Endometrial microvascular endothelial cells (primary cell): ENCODE results near the gene UBR3. TPM values are rescaled to one million over a fixed set of nuclear protein-coding genes. Genes with fewer than 3 reads are reported as not detected.
"Not testable (repeated sequence)": the region's sequence is repeated elsewhere in the genome, so short reads cannot be mapped to it uniquely, and the experiment has no call there.

ENCODE experiments used
- in situ Hi-C: cut with HindIII; loops from 2 replicates; pipeline ENCODE4 v1.10.0; 2017; ENCODE audit warnings: low sequenced_read_pairs, low pct_unique_long_range_greater_than_20kb; ENCODE audit errors: inconsistent ontology term
- total RNA-seq: library from RNA; depleted of rRNA; stranded (reverse); fragments of >200 nt; gene quantifications from one replicate; pipeline ENCODE4 v1.2.3, GENCODE V29; 2015; ENCODE audit errors: inconsistent ontology term

Gene UBR3
- total RNA-seq, 1 donor from 2014 or later = 33.1 TPM

DNA sequence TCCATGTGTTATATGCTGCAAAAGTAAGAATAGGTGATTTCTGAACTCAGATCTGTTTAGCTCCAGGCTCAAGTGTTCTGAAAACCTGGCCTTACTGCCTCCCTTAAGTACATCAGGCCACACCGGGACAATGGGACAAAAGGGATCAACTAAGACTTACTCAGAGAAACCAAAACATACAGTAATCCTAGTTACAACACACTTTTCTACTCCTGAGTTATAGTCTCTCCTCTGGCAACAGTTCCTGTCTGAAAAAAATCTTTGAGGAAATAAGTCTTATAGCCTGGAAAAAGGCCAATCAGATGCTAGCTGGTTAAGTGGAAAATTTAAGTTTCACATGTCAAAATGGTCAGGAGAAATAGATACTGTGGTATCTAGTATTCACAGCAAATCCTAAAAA lies 8.1 kb upstream of the UBR3 start:
- in situ Hi-C loops = no loop called here

GRCh38 chr2:169820101-169820500 lies 7.2 kb upstream of the UBR3 start:
- in situ Hi-C loops = not testable (repeated sequence)

GRCh38 chr2:169822036-169822435 lies 5.2 kb upstream of the UBR3 start:
- in situ Hi-C loops = no loop called here

DNA sequence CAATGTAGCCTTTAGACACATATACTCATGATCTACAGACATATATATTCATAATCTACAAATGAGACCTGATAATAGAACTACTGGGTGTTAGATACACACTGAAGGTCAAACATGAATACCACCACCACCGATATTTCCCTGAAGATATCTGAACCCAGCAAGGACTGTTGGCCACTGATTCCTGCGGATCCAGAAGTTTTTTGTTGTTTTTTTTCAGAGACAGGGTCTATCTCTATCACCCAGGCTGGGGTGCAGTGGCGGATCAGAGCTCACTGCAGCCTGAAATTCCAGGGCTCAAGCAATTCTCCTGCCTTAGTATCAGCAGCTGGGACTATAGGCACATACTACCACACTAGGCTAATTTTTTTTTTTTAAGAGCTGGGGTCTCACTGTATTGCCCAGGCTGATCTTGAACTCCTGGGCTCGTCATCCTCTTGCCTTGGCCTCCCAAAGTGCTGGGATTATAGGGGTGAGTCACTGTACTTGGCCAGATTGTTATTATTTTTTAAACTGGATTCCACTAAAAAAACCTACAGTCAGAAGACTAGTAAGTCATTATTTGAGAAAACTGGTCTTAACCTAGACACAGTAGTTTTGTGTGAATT lies 4.4 kb upstream of the UBR3 start:
- in situ Hi-C loops = no loop called here

GRCh38 chr2:169823996-169824372 lies 3.3 kb upstream of the UBR3 start:
- in situ Hi-C loops = no loop called here

- in situ Hi-C loops = no loop called here
These were observed 2.6 kb upstream of the UBR3 start, which contains the start of gene METTL5 for GRCh38 chr2:169824373-169825333. Gene METTL5, minus strand, starts transcription at chr2:169824905. Its CDS starts 308 bp downstream, at chr2:169824597.

DNA sequence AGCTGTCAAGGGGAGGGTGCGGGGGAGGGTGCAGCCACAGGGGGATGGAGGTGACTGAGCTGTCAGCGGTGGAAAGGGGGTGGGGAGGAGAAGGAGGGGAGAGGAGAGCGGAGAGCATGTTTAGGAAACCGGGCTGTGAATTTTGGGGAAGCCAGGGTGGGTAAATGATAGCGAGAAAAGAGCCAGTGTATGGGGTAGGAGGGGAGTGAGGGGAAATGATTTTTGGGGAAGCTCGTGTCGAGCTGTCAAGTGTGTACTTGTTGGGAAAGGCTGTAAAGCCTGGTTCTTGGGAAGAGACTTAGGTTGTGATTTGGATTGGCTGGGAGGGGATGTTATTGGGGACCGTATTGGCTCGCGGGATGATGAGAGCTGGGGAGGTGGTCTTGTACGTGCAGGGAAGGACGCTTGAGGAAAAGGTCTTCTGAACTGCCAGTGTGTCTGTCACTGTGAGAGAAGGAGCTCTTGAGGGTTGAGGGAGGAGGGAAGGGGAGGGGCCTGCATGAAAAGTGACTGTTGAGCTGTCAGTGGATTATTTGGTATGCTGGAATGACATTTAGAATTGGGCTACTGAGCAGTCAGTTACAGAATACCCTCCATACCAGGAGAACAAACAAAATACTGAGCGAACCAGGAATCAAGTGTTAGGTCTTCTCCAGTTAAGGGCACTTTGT lies 1.0 kb downstream of the UBR3 start:
- in situ Hi-C loops = no loop called here

- in situ Hi-C loops = no loop called here
These were observed 7.1 kb downstream of the UBR3 start for GRCh38 chr2:169834401-169834800.

- in situ Hi-C loops = no loop called here
These were observed 11.7 kb downstream of the UBR3 start for GRCh38 chr2:169838743-169839489.

GRCh38 chr2:169839954-169840746 lies 12.9 kb downstream of the UBR3 start:
- in situ Hi-C loops = no loop called here

- in situ Hi-C loops = no loop called here
These were observed 13.5 kb downstream of the UBR3 start for GRCh38 chr2:169840747-169841142.

DNA sequence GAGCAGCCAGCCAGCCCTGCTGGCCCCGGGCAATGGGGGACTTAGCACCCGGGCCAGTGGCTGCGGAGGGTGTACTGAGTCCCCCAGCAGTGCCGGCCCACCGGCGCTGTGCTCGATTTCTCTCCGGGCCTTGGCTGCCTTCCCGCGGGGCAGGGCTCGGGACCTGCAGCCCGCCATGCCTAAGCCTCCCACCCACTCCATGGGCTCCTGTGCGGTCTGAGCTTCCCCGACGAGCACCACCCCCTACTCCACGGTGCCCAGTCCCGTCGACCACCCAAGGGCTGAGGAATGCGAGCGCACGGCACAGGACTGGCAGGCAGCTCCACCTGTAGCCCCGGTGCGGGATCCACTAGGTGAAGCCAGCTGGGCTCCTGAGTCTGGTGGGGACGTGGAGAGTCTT lies 14.4 kb downstream of the UBR3 start:
- in situ Hi-C loops = not testable (repeated sequence)

DNA sequence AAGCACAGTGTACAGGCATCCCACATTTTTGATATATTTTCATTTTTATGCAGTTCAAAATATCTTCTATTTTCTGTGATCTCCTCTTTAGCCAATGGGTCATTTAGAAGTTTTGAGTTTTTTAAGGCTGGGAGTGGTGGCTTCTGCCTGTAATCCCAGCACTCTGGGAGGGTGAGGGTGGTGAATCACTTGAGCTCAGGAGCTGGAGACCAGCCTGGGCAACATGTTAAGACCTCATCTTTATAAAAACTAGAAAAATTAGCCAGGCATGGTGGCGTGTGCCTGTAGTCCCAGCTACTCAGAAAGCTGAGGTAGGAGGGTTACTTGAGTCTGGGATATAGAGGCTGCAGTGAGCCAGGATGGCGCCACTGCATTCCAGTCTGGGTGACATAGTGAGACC lies 17.8 kb downstream of the UBR3 start:
- in situ Hi-C loops = no loop called here

DNA sequence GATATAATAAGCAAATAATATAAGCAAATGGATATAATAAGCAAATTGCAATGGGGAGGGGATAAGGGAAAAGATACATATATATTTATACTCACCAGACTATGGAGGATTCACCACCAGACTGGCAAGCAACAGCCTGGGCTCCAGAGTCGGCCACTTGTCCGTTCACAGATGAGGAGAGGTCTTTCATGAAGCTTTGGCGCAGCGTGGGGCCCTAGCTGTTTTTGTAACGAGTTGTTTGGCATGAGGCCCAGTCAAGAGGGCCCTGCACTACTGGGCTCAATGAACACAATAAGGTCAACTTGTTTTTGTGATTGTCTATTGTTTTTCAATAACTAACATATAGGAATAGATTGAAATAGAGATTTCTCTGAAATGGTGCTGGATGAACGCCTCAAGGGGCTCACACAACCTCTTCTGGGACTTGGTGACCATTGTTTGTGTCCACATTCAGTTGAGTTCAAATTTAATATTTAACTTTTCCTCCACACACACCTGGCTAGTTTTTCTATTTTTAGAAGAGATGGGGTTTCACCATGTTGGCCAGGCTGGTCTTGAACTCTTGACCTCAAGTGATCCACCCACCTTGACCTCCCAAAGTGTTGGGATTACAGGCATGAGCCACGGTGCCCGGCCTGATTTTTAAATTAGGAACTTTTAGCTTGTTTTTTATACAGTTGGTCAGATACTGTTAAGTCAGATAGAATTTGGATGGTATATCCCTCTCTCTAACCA lies 21.9 kb downstream of the UBR3 start:
- in situ Hi-C loops = not testable (repeated sequence)

GRCh38 chr2:169849710-169850109 lies 22.5 kb downstream of the UBR3 start:
- in situ Hi-C loops = no loop called here

GRCh38 chr2:169853041-169853668 lies 25.9 kb downstream of the UBR3 start:
- in situ Hi-C loops = no loop called here
